ENCODE data around the gene TMEM164. TPM values are rescaled to one million over a fixed set of nuclear protein-coding genes. Genes with fewer than 3 reads are reported as not detected.

Gene TMEM164
- total RNA-seq, 1 donor from 2014 or later = 18.7 TPM

DNA sequence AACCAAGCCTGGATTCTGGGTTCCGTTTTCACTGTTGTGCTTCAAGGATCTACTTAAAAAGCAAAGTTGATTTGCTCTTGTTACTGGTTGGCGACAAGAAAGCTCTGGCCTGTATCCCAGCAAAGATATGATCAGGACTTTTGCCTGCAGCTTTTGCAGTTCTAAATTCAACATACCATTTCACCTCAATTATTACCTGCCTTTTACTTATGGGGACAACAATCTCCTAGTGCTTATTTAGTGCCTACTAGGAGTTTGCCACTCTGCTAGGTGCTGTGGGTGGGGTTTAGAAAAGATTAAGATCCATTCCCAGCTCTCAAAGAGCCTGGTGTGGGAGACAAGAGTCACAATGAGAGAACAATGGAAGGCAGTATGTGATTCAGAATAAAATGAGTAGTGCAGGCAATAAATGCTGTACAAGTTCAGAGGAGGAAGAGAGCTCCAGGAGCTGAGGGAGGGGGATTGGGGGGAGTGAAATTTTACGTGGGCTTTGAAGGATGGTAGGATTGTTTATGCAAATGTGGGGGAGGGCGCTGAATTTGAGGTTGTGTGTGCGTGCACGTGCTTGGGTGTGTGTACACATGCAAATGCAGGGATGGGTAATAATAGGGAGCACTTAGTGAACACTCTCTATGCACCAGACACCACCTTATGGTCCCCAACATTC lies 5.0 kb upstream of the TMEM164 start:
- Mint-ChIP-seq H3K9me3 (ENCODE audit: unreplicated experiment) (no peaks in the 10 kb centered on the region), H3K36me3 (ENCODE audit: low read depth, unreplicated experiment) (no peaks in the 10 kb centered on the region), H3K4me3 (ENCODE audit: unreplicated experiment) (no peak overlapping the region), H3K4me1 (ENCODE audit: unreplicated experiment) (peaks cover 3% of the 10 kb centered on the region), H3K27ac (ENCODE audit: unreplicated experiment) (no peak overlapping the region), H3K27me3 (ENCODE audit: unreplicated experiment) (peaks cover 7% of the 10 kb centered on the region)
- TF ChIP-seq, protein P1, sequence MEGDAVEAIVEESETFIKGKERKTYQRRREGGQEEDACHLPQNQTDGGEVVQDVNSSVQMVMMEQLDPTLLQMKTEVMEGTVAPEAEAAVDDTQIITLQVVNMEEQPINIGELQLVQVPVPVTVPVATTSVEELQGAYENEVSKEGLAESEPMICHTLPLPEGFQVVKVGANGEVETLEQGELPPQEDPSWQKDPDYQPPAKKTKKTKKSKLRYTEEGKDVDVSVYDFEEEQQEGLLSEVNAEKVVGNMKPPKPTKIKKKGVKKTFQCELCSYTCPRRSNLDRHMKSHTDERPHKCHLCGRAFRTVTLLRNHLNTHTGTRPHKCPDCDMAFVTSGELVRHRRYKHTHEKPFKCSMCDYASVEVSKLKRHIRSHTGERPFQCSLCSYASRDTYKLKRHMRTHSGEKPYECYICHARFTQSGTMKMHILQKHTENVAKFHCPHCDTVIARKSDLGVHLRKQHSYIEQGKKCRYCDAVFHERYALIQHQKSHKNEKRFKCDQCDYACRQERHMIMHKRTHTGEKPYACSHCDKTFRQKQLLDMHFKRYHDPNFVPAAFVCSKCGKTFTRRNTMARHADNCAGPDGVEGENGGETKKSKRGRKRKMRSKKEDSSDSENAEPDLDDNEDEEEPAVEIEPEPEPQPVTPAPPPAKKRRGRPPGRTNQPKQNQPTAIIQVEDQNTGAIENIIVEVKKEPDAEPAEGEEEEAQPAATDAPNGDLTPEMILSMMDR (IDR thresholded peaks at IDR 0.05; ENCODE audit: unreplicated experiment) = no peak
- DNase-seq (ENCODE audit: low spot score) = no peak

DNA sequence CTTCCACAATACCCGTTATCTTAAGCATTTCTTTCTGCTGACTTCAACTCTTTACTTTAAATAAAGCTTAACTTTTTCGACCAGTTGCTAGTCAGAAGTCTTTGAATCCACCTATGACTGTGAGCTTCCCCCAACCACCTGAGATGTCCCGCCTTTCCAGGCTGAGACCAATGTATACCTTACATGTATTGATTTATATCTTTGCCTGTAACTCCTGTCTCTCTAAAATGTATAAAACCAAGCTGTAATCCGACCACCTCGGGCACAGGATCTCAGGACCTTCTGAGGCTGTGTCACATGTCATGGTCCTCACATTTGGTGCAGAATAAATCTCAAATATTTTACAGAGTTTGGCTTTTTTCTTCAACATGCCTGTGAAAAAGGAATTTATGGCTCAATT lies 2.9 kb upstream of the TMEM164 start:
- H3K9me3 Mint-ChIP-seq (ENCODE audit: unreplicated experiment) = no peaks in the 10 kb centered on the region
- peaks cover 9% of the 10 kb centered on the region for H3K27me3 Mint-ChIP-seq (ENCODE audit: unreplicated experiment)
- TF ChIP-seq, protein P1 (IDR thresholded peaks at IDR 0.05; ENCODE audit: unreplicated experiment) = no peak
- H3K4me1 Mint-ChIP-seq (ENCODE audit: unreplicated experiment) = peaks cover 5% of the 10 kb centered on the region
- H3K36me3 Mint-ChIP-seq (ENCODE audit: low read depth, unreplicated experiment) = no peaks in the 10 kb centered on the region
- DNase-seq (ENCODE audit: low spot score) = no peak
- H3K27ac Mint-ChIP-seq (ENCODE audit: unreplicated experiment) = no peak overlapping the region
- H3K4me3 Mint-ChIP-seq (ENCODE audit: unreplicated experiment) = no peak overlapping the region

DNA sequence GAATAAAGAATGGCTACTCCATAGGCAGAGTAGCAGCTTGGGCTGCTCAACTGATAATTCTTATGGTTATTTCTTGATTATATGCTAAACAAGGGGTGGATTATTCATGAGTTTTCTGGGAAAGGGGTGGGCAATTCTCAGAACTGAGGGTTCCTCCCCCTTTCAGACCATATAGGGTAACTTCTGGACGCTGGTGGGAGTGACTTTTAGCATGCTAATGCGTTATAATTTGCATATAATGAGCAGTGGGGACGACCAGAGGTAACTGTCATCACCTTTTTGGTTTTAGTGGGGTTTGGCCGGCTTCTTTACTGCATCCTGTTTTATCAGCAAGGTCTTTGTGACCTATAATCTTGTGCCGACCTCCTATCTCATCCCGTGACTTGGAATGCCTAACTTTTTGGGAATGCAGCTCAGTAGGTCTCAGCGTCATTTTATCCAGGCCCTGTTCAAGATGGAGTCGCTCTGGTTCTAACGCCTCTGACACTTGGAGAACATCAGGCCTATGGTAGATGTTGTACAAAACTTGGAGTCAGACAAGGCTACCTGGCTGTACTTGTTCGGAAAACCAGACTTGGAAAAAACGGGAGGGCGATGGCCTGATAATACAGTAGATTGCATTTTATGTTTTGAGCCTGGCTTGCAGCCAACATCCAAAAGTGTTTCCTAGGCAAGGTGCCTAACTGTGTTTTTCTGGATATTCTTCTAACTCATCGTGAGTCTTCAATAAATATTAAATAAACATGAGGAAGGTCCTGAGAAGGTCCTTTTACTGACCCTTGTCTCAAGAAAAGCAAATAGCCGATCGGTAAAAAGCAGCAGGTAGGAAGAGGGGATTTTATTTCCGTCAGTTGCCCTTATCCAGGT lies 1.8 kb upstream of the TMEM164 start:
- H3K36me3 Mint-ChIP-seq (ENCODE audit: low read depth, unreplicated experiment) = no peaks in the 10 kb centered on the region

DNA sequence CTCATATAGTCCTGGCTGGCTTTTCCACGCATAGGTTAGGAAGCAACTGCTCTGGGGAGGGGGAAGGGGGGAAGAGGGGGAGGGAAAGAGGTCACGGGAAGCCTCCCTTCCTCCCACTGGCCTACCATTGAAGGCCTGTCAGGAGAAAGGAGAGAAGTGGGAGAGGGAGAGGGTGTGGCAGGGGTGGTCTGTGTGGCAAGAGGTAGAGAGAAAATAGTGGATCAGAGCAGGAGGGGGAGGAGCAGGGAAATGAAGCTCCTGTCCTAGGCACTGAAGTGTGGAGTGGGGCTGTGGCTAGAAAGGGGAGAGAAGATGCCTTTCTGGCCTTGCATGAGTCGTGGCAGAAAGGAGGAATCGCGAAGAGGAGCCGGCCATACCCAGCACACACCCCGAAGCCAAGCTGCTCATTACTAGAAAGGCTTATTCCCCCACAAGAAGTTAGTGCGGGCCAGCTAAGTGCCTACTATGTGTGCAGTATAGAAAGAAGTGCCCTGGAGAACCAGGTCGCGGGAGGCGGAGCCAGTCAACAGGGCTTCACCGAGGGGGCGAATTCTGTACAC lies 1.1 kb upstream of the TMEM164 start:
- peak overlapping the region; percentile 90 for H3K4me3 Mint-ChIP-seq (ENCODE audit: unreplicated experiment)
- peaks cover 15% of the 10 kb centered on the region for H3K4me1 Mint-ChIP-seq (ENCODE audit: unreplicated experiment)
- H3K27ac Mint-ChIP-seq (ENCODE audit: unreplicated experiment) = peak overlapping the region; percentile 74
- TF ChIP-seq, protein P1 (IDR thresholded peaks at IDR 0.05; ENCODE audit: unreplicated experiment) = no peak
- no peak for DNase-seq (ENCODE audit: low spot score)
- H3K36me3 Mint-ChIP-seq (ENCODE audit: low read depth, unreplicated experiment) = no peaks in the 10 kb centered on the region
- H3K9me3 Mint-ChIP-seq (ENCODE audit: unreplicated experiment) = no peaks in the 10 kb centered on the region
- H3K27me3 Mint-ChIP-seq (ENCODE audit: unreplicated experiment) = peaks cover 9% of the 10 kb centered on the region

More for the DNA sequence above, 1.8 kb upstream of the TMEM164 start:
- DNase-seq (ENCODE audit: low spot score) = no peak
- H3K4me3 Mint-ChIP-seq (ENCODE audit: unreplicated experiment) = peak overlapping the region; percentile 15
- peaks cover 9% of the 10 kb centered on the region for H3K4me1 Mint-ChIP-seq (ENCODE audit: unreplicated experiment)
- no peaks in the 10 kb centered on the region for H3K9me3 Mint-ChIP-seq (ENCODE audit: unreplicated experiment)
- H3K27me3 Mint-ChIP-seq (ENCODE audit: unreplicated experiment) = peaks cover 9% of the 10 kb centered on the region
- TF ChIP-seq, protein P1 (IDR thresholded peaks at IDR 0.05; ENCODE audit: unreplicated experiment) = no peak
- no peak overlapping the region for H3K27ac Mint-ChIP-seq (ENCODE audit: unreplicated experiment)
